Peyer's patch (tissue), 4 donors: ENCODE measurements around the gene FIGNL2. TPM values are rescaled to one million over a fixed set of nuclear protein-coding genes. Genes with fewer than 3 reads are reported as not detected.

ENCODE experiments used
- DNase-seq, 3 donors: peaks; one replicate each; pipeline ENCODE4 v3.0.0-alpha.2; 2017 to 2019
- H3K27ac ChIP-seq, 4 donors: fragments of 200-600 bp; sonication (generic); one replicate each; pipeline ENCODE4 v1.5.1; 2016 to 2019
- H3K27me3 ChIP-seq, 2 donors: fragments of 200-600 bp; sonication (generic); one replicate each; pipeline ENCODE4 v1.5.1; 2019
- H3K36me3 ChIP-seq, 3 donors: fragments of 200-600 bp; sonication (generic); one replicate each; pipeline ENCODE4 v1.5.1; 2016 to 2019
- H3K4me1 ChIP-seq, 4 donors: fragments of 200-600 bp; sonication (generic); one replicate each; pipeline ENCODE4 v1.5.1; 2016 to 2019
- H3K4me3 ChIP-seq, 4 donors: fragments of 200-600 bp; sonication (generic); 1 replicate in 3 of 4; 2 replicates in 1 of 4; pipeline ENCODE4 v1.5.1; 2016 to 2019; ENCODE audit warnings: mild to moderate bottlenecking in 1 of 4
- H3K9me3 ChIP-seq, 4 donors: fragments of 200-600 bp; sonication (generic); one replicate each; pipeline ENCODE4 v1.5.1; 2016 to 2019; ENCODE audit warnings: mild to moderate bottlenecking in 1 of 4
- POLR2A ChIP-seq, 2 donors: fragments of 450-650 bp; IDR thresholded peaks; one replicate each; pipeline ENCODE4 v1.5.1; 2017; ENCODE audit warnings: antibody characterized with exemption in 2 of 2, mild to moderate bottlenecking in 2 of 2, moderate library complexity in 2 of 2
- total RNA-seq, 4 donors: library from RNA; depleted of rRNA; stranded (reverse); fragments of >200 nt; gene quantifications; one replicate each; pipeline ENCODE4 v1.1.0, GENCODE V29; 2016
- TF ChIP-seq, protein P1 (sequence below), 6 experiments: fragments of 450-650 bp in 4 of 6; fragments of 200-600 bp in 2 of 6; sonication (generic) in 1 of 6; IDR thresholded peaks; one replicate each; pipeline ENCODE4 v1.5.1; 2017 to 2019; ENCODE audit warnings: antibody characterized with exemption in 6 of 6, mild to moderate bottlenecking in 3 of 6, moderate library complexity in 1 of 6

The FIGNL2 gene
- total RNA-seq, 4 donors from 2014 or later: 0.19 TPM; not detected in 3

- no peak for DNase-seq
- Histone ChIP-seq H3K36me3 (no peaks in the 10 kb centered on the region), H3K27ac (no peak overlapping the region), H3K27me3 (peaks cover 0 to 9% of the 10 kb centered on the region in 2 donors), H3K4me3 (no peak overlapping the region), H3K9me3 (no peaks in the 10 kb centered on the region), H3K4me1 (peaks cover 0 to 19% (median 7%) of the 10 kb centered on the region in 4 donors)
- no peak for TF ChIP-seq POLR2A (IDR thresholded peaks at IDR 0.05)
- TF ChIP-seq, protein P1, sequence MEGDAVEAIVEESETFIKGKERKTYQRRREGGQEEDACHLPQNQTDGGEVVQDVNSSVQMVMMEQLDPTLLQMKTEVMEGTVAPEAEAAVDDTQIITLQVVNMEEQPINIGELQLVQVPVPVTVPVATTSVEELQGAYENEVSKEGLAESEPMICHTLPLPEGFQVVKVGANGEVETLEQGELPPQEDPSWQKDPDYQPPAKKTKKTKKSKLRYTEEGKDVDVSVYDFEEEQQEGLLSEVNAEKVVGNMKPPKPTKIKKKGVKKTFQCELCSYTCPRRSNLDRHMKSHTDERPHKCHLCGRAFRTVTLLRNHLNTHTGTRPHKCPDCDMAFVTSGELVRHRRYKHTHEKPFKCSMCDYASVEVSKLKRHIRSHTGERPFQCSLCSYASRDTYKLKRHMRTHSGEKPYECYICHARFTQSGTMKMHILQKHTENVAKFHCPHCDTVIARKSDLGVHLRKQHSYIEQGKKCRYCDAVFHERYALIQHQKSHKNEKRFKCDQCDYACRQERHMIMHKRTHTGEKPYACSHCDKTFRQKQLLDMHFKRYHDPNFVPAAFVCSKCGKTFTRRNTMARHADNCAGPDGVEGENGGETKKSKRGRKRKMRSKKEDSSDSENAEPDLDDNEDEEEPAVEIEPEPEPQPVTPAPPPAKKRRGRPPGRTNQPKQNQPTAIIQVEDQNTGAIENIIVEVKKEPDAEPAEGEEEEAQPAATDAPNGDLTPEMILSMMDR (IDR thresholded peaks at IDR 0.05): no peak
Observed at GRCh38 chr12:51862947-51863346, 14.4 kb upstream of the FIGNL2 start.

DNA sequence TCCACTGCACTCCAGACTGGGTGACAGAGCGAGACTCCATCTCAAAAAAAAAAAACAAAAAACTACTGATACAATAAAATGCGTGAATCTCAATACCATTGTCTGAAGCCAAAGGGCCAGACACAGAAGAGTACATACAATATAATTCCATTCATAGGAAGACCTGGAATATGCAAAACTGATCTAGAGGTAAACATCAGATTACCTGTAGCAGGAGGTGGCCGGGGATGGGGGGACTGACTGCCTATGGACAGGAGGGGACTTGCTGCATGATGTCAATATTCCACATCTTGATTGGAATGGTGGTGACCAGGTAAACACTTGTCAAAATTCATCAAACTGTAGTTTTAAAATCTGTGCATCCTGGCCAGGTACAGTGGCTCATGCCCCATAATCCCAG is 12.5 kb upstream of the FIGNL2 start:
- no peaks in the 10 kb centered on the region for H3K9me3 ChIP-seq
- no peak overlapping the region for H3K4me3 ChIP-seq
- H3K27me3 ChIP-seq: peaks cover 0 to 9% of the 10 kb centered on the region in 2 donors
- no peak for TF ChIP-seq POLR2A (IDR thresholded peaks at IDR 0.05)
- TF ChIP-seq, protein P1 (IDR thresholded peaks at IDR 0.05): no peak
- H3K27ac ChIP-seq: no peak overlapping the region
- H3K4me1 ChIP-seq: peaks cover 0 to 19% (median 7%) of the 10 kb centered on the region in 4 donors
- no peak for DNase-seq
- H3K36me3 ChIP-seq: no peaks in the 10 kb centered on the region

- Histone ChIP-seq H3K36me3 (no peaks in the 10 kb centered on the region), H3K4me3 (no peak overlapping the region)
- DNase-seq: no peak
Observed at GRCh38 chr12:51855586-51856428, 7.3 kb upstream of the FIGNL2 start.

GRCh38 chr12:51852404-51853137 is 4.1 kb upstream of the FIGNL2 start:
- Histone ChIP-seq H3K36me3 (no peaks in the 10 kb centered on the region), H3K27ac (no peak overlapping the region), H3K4me3 (no peak overlapping the region), H3K9me3 (no peaks in the 10 kb centered on the region), H3K27me3 (peaks cover 0 to 15% of the 10 kb centered on the region in 2 donors), H3K4me1 (peaks cover 0 to 11% (median 5%) of the 10 kb centered on the region in 4 donors)
- DNase-seq: no peak
- TF ChIP-seq, protein P1 (IDR thresholded peaks at IDR 0.05): no peak
- TF ChIP-seq POLR2A (IDR thresholded peaks at IDR 0.05): no peak

More at GRCh38 chr12:51855586-51856428, 7.3 kb upstream of the FIGNL2 start:
- Histone ChIP-seq H3K27me3 (no peaks in the 10 kb centered on the region), H3K4me1 (no peaks in the 10 kb centered on the region), H3K9me3 (no peaks in the 10 kb centered on the region), H3K27ac (no peak overlapping the region)
- no peak for TF ChIP-seq POLR2A (IDR thresholded peaks at IDR 0.05)
- TF ChIP-seq, protein P1 (IDR thresholded peaks at IDR 0.05): no peak

DNA sequence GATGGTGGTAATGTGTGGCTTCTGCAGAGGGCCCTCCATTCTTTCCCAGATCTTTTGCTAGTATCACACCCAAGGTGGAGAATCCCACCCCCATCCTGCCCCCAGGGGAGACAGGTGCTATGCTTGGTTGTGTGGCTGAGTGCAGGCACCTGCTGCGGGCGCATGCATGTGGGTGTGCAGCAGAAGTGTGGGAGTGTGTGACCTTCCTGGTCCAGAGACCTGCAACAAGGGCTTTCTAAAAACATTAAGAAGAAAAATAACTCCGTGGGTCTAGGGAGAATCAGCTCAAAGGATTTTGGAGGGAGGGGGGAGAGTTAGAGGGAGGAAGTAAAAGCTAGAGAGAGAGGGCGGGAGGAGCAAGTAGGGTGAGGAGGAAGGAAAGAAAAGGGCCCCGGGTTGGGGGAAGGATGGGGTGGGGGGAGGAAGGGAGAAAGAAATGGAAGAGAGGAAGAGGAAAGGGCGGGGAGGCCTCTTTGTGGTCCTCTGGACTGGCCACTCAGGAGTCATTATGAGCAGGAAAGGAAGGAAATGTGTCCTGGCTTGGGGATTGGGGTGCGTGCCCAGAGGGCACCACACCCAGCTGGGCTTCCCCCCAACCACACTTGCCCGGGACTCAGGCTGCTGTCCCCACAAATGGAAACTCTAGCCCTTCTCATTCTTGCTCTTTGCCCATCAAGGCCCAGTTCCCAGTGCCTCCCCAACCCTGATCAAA is 3.1 kb upstream of the FIGNL2 start:
- TF ChIP-seq POLR2A (IDR thresholded peaks at IDR 0.05): no peak
- TF ChIP-seq, protein P1 (IDR thresholded peaks at IDR 0.05): no peak
- DNase-seq: no peak
- H3K36me3 ChIP-seq: no peaks in the 10 kb centered on the region
- H3K27ac ChIP-seq: no peak overlapping the region
- H3K4me3 ChIP-seq: no peak overlapping the region
- no peaks in the 10 kb centered on the region for H3K9me3 ChIP-seq
- peaks cover 0 to 21% (median 10%) of the 10 kb centered on the region in 4 donors for H3K4me1 ChIP-seq
- H3K27me3 ChIP-seq: peaks cover 0 to 25% of the 10 kb centered on the region in 2 donors
